ENCODE data around the gene KSR1.

The KSR1 gene

DNA sequence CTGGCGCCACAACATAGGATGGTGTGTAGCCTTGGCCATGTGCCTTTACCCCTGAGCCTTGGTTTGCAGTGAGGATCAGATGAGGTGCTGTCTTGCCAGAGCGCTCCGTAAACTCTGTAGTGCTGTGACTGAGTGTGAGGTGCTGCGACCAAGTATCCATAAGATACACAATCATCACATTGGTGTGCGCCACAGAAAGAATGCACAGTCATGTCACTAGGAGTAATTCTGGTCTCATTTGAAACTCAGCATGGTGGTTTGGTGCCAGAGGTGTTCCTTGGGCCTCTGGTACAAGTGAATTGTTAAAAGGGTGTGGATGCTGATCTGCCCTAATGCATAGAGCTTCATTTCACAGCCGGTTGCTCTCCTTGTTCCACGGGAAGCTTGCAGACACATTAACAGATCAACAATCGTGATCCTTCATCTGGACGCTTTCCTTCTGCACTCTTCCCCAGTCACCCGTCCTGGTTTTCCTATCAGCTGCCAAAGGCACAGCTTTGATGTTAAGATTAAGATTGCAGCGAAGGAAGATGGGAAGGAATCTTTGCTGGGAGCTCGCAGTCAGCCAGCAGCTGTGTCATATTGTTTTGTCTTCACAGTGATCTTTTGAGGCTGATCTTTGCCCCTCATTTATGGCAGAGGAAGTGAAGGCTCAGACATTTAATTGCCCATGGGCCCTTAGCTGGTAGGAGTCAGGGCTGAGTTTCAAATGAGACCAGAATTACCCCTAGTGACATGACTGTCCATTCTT, 79.1 kb downstream of the KSR1 start:
- no peak for DNase-seq (ENCODE audit: low spot score)

DNA sequence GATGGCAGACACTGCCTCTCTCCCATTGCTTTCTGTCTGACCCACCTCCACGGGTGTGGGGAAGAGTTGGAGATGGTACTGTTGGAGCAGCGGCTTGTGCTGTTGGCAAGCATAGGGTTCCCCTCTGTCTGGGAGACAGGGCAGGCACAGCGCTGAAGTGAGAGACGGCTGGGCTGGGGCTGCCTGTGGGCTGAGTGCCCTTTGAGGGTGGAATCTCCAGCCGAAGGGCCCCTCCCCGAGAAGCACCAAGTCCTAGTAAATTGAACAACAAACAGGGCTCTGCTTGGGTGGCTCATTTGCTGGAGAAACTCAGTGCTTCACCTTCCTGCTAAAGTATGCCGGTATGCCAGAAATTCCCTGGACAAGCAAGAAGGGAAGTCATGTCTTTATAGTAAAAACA, 79.7 kb downstream of the KSR1 start:
- DNase-seq (ENCODE audit: low spot score) = no peak

DNA sequence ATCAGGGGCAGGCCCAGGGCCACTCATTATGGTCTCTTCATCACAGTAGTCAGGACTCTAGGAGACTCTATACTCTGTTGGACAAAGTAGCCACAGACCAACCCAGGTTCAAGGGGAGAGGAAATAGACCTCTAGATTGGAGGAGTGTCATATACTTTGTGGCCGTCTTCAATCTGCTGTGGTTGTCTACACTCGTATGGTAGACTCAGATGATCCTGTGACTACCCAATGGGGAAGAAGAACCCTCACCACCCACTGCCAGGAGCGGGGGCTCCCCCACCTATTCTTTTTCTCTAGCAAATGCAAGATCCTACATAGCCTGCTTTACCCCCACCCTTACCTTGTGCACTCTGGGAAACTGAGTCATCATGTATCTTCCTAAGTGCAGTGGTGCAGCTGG, 80.5 kb downstream of the KSR1 start:
- DNase-seq (ENCODE audit: low spot score) = no peak

DNA sequence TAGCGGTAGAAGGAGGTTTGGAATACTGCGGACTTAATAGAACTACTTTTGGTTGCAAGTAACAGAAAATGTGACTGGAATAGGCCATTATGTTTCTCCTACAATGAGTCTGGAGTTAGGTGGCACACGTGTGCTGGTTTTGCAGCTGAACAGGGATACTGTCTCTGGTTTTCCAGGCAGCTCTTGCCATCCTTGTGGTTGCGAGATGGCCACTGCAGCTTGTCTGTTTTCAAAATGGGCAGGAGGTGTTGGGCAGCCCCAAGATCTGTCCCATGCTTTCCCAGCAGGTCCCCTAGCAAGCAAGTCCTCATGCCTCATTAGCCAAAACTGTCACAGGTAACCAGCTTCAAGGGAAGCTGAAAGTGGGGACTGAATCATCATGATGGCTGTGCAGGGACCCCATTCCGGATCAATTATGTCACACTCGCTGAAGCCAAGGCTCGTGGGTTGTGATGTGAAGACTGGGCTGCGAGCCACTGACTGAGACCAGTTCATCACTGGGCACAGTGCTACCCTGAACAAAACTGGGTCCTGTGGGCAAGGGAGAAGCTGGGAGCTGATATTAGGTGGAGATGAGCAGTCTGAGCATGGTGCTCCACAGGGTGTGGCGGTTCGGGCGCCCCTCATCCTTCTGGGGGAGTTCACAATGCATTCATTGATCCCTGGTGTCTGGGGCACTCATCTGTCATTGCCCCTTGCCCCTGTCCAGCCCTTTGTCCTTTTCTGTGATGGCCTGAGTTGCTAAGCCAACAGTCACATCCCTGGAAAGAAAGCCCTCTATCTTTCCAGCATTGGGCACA, 82.1 kb downstream of the KSR1 start:
- DNase-seq (ENCODE audit: low spot score) = no peak

DNA sequence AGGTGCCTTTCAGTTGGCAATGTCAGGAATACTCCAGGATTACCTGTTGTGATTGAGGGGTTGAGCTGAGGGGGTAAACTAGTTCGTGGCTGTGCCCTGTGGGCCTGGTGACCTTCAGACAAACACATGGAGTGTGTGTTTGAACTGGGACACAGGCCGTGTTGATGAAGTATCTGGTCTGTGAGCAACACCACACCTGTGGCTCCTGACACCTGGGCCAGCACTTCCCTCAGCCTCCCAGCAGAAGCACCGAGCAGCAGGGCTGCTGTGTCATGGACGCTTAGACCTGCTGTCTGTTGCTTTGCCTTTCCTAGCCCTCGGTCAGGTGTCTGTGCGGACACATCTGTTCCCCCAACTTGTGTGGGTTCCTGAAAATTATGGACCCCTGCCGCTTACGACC, 82.9 kb downstream of the KSR1 start:
- DNase-seq (ENCODE audit: low spot score) = no peak

DNA sequence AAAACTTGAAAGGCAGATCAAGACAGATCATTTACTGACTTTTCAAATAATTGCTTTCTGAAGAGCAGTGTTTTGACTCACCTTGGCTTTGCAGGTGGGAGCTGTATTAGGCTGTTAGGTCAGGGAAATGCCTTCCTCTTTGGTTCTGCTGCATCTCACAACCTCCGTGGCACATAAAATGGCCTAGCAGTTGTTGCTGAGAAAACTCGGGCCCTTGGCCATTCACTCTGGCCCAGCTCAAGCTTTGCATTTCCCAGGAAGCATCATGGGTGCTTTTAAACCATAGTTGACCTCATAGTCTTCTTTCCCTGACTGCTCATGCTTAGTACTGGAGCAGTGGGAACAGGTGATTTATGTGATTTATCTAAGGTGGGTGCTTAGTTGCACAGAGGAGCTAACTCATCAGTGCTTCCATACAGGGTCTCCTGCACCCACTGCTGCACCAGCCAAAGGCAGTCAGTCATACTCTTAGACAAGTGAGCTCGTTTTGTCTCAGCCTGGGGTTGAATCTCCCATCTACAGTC, 83.6 kb downstream of the KSR1 start:
- no peak for DNase-seq (ENCODE audit: low spot score)

DNA sequence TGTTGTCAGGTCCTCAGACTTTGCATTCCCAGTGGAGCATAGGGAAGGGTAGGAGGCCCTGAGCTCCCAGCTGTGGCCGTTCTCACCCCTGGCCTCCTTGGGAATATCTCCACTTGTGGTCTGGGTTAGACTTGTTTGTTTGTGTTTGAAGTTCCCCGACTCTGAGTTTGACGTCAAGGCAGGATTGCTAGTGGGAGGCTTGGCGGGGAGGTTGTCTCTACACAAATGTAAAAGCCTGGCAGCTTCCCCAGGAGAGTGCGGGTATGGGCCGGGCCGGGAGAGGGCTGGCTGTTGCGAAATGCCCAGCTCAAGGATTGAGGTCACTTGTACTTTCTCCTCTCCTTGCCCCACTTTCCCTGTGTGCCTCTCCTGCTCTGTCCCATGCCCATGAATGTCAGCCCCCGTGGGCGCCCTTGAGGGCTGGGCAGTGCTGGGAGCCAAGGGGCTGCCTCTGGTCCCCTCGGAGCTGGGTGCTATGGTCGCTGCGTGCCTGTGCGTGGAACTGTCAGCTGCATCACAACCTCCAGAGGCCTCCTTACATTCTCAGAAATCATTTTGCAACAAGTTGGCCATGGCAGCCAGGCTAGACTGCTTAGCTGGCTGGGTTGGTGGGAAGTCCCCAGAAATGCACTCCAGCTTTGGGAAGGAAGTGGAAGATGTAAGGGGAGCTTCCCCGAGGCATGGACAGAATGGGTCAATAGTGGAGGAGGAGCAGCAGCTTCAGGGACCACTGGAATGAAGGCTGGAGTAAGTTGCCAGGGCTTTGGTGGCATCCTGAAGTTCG, 84.3 kb downstream of the KSR1 start:
- DNase-seq (ENCODE audit: low spot score) = no peak

DNA sequence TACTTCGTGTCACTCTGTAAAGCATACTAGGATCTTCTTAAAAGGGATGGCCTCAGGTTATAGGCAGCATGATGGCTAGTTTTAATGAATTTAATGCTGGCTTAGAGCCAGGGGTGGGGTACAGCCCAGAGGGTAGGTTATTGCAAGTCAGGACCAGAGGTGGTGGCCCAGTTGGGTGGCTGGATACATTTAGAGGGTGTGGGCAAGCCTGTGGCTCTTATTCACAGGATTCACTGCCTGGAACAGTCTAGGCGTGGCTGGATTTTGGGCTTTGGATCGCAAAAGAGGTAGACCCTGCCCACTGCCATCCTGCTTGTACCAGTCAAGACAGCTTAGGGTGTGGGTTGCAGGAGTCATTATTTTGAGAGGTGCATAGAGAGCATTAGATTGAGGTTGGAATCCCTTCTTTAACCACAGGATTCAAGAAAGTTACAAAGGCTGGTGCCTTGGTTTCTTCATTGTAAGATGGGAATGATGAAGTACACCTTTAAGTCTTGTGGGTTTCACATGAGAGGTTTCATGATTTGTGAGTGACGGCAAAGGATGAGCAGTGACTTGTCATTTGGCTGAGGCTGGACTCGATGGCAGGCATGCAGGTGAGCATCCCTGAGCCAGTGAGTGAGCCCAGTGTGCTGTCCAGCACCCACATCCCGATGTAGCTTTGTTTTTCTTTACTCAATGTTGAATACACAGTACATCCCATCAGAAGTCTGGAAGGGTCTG, 85.2 kb downstream of the KSR1 start:
- no peak for DNase-seq (ENCODE audit: low spot score)

DNA sequence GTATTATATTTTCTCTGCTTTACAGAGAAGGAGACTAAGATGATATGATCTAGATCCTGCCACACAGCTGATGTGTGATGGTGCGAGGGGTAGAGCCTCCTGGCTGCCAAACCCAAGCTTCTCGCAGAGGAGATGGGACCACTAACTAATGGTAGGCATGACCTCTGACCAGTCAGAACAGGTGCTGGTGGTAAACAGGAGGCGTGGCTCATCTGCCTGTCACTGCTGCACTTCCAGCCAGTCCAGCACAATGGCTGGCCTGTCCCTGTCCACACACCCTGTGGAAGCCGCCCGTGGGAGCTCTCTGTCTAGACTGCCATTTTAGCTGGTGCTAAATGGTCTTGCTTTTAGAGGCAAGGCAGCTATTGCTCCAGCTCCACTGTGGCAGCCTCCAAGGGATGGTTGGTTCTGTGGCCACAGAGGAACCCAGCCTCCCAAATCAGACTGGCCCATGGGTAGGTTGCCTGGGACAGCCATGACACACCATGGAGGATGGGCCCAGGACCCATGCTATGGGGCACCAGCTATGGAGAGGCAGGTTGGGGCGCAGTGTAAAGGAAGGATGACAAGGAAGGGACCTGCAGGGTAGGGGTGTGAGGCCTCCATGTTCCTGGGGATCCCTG, 86.7 kb downstream of the KSR1 start:
- DNase-seq (ENCODE audit: low spot score) = no peak

DNA sequence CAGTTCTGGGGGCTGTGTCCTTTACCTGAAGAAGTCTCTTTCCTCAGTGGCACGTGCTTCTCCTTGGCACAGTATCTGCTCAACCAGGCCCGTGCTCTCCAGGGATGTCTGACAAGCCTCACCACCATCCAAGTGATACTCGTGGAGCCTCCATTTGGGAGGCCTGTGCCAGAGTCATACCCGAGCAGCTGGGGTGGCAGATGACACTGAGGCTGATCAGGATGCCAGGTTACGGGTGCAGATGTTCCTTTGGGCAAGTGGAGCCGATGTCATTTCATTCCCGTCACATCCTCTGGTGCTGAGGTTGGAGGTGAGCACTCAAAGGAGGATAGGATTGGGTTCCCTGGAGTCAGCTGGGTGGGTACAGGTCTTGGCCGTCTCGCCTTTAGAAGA, 87.2 kb downstream of the KSR1 start:
- no peak for DNase-seq (ENCODE audit: low spot score)

DNA sequence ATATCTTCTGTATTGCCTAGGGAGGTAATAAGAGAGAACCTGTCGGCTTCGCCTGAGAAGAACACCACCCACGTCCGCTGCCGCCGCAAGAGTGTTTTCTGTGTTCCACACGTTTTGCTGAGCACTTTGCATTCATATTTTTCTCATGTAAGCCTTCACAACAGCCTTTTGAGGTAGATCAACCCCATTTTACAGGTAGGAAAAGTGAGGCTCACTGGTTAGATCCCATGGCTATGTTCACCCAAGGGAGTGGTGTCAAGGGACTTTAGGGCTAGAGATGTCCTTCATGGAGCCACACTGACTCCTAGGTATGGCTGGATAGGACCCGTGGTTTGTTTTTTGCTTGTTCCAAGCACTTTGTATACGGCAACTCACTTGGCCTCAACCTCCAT, 87.7 kb downstream of the KSR1 start:
- DNase-seq (ENCODE audit: low spot score) = no peak

DNA sequence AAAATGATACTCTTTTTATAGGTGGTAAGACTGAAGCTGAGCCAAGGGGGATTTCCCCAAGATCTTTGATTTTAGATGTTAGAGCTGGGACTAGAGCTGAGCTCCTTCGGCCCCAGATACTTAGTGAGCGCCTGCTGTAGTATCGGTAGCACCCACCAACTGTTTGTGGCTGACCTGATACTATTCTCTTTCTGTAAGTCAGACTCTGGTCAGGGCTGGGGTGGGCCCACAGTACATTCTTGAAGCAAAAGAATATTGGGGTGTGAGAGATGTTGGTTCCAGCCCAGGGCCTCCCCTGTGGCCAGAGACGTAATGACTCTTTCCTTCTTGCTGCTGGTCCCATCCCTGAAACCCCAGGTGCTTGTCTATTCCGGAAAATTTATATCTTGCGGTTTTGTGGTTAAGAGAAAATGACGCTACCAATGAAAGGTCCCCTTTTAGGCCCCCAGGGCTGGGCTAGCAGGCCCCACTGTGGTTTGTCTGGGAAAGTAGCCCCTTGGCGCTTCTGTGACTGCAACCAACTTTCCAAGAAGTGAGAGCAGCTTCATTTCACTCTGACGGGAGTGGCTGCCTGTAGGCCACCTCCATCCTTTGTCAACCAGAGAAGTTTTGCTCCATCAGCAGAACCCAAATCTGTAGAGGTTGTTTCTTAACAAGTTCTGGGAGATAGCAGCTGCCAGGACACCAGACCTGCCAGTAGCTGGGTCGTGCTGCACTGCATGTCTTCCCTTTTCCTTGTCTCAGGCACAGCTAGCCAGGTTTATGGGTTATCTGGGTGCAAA, 88.3 kb downstream of the KSR1 start:
- peak; percentile 66 for DNase-seq (ENCODE audit: low spot score)

DNA sequence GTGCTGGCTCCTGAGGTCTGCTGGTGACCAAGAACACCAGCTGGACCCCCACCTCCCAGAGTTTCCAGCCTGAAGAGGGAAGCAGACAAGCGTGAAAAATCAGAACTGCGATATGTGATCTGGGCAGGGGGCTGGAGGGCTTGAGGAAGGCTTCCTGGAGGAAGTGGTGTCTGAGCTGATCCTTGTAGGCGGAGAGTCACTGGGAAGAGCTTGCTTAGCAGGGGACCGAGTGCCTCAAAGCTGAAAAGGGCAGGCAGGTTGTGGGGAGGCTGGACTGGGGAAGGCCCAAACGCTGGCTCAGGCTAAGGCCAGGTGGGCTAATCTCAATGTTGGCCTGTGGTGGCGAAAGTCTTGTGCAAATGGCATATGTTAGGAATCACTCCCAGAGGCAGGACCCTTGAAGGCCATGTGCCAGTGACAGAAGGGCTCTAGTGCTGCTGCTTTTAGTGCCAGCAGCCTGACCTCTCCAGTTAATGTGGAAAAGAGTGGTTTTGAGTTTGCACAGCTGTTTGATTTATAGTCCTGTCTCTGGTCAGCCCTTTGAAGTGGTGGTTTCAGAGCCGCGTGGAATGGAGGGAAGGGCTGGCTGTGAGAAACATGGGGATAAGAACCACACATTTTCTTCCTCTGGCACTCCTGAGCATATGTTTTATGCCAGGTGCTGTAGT, 89.4 kb downstream of the KSR1 start:
- no peak for DNase-seq (ENCODE audit: low spot score)

DNA sequence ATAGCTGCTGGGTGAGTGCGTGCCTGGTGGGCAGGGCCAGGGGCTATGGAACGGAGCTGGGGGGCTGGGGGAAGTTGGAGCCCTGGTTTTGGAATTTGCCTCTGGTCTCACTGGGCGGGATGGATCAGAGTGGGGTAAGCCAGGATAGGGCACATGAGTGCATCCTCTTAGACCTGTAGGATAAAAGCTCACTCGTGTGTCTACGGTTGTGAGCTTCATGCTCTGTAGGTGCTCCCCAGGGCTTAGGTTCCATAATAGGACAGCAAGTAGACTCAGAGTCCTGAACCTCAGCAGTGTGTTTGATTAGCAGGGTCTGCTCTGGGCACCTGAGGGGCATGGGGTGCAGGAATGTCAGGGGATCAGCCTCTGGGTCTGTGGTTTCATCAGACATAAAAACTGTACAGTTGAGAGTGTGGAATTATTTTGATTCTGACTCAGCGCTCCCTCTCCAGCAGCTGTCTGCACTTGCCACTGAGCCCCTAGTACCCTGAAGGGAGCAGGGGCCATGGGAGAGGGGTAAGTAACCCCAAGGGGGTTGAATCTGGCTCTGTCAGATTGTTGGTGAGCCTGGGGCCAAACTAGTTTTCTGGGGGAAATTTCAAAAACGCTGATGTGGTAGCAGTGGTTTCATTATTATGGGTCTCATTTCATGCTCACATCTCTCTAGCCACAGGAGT, 90.5 kb downstream of the KSR1 start:
- no peak for DNase-seq (ENCODE audit: low spot score)

DNA sequence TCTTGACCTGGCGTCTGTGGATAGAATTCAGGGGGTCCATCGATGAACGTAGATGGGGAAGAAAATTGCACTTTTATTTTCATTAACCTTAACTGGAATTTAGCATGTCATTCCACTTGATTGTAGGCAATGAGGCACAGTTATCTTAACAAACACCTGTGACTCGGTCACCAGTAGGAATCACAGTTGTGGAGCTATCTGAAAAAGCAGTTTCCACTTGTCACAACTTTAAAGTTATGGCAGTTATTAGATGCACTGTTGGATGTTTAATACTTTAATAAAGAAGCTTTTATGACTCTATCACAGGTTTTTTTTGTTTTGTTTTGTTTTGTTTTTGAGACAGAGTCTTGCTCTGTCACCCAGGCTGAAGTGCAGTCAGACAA, 91.0 kb downstream of the KSR1 start:
- DNase-seq (ENCODE audit: low spot score) = no peak

DNA sequence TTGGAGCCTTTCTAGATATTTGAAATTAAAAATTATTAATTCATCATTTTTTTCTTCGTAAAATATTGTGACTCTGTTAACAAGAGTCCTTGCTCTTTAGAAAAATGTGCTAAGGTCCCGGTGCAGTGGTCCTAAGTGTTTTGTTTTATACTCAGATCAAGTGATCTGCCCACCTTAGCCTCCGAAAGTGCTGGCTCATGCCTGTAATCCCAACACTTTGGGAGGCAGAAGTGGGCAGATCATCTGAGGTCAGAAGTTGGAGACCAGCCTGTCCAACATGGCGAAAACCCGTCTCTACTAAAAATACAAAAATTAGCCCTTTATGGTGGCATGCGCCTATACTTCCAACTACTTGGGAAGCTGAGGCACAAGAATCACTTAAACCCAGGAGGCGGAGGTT, 92.1 kb downstream of the KSR1 start:
- DNase-seq (ENCODE audit: low spot score) = no peak

DNA sequence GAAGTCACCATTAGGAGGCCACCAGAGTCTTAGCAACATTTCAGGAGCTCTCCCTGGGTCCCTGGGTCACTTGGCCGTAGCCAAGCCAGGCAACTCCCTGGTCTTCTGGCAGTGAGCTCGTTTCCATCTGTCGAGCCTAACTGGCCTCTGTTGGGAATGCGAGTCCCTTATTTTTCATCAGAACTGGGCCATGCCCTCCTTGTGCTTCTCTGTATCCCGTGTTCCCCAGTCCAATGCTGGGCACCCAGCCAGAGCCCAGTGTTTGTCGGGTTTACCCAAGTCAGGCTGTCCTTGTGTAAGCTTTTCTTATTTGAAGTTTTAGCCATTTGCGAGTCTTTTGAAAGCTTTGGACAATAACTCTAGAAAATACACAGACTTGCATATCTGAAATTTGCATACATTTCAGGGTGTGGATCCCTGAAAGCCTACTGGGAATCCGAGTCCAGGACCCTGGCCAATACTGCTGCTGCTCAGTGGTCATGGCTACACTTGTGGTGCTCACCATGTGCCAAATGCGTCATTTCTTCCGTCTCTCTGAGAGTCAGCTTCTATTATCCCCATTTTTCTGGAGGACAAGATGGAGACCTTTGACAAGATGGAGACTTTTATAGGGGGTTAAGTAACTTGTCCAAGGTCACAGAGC, 93.1 kb downstream of the KSR1 start:
- DNase-seq (ENCODE audit: low spot score) = no peak

DNA sequence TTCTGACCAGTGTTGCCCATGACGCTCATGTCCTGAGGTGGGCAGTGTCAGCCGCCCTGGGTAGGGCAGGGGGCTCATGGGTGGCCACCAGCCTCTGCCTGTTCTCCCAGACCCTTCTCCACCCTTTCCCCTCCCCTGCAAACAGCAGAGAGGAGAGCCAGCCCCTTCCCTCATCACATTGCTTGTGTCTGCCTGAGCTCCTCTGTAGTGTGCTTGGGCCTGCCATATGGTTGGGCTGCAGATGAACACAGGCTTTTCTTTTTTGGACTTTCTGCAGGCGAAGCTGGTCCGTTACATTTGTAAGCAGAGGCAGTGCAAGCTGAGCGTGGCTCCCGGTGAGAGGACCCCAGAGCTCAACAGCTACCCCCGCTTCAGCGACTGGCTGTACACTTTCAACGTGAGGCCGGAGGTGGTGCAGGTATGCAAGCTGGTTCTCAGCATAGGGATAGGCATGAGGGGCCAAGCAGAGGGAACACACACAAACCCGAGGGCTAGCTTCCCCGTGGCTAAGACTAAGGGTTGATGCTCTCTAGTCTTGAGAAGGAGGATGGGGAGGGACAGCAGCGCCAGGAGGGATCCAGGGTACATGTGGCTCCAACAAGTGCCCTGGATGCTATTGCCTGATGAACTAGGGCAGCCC, 94.2 kb downstream of the KSR1 start:
- no peak for DNase-seq (ENCODE audit: low spot score)

Measured in CD4-positive, alpha-beta T cell treated with Interleukin-15 for 4 hours (primary cell).